GM19193 (cell line): ENCODE results near the gene OXNAD1.
A peak's percentile ranks its signal among the peaks of the same experiment; 100 is the strongest.

ENCODE experiments used
- POLR2A ChIP-seq: IDR thresholded peaks from 4 replicates; pipeline ENCODE4 v1.6.1; 2011; ENCODE audit not compliant: insufficient read depth, insufficient read length; ENCODE audit errors: extremely low read depth

The OXNAD1 gene

GRCh38 chr3:16301507-16301906 is 36.5 kb downstream of the OXNAD1 start:
- TF ChIP-seq POLR2A = no peak

GRCh38 chr3:16302082-16302631 is 37.1 kb downstream of the OXNAD1 start:
- TF ChIP-seq POLR2A = no peak

- no peak for TF ChIP-seq POLR2A
These were observed 38.1 kb downstream of the OXNAD1 start for GRCh38 chr3:16303037-16303575.

GRCh38 chr3:16304061-16305010 is 39.3 kb downstream of the OXNAD1 start:
- no peak for TF ChIP-seq POLR2A

- TF ChIP-seq POLR2A = peak; percentile 60
These were observed 40.1 kb downstream of the OXNAD1 start for GRCh38 chr3:16305111-16305541.

GRCh38 chr3:16307832-16308531 is 43.0 kb downstream of the OXNAD1 start:
- TF ChIP-seq POLR2A = peak; percentile 26

GRCh38 chr3:16308727-16309126 is 43.7 kb downstream of the OXNAD1 start:
- TF ChIP-seq POLR2A = no peak

- no peak for TF ChIP-seq POLR2A
These were observed 44.5 kb downstream of the OXNAD1 start for GRCh38 chr3:16309558-16309957.

- peak; percentile 27 for TF ChIP-seq POLR2A
These were observed 47.0 kb downstream of the OXNAD1 start for GRCh38 chr3:16311960-16312451.

- no peak for TF ChIP-seq POLR2A
These were observed 49.1 kb downstream of the OXNAD1 start for GRCh38 chr3:16313886-16314645.

GRCh38 chr3:16315623-16316022 is 50.6 kb downstream of the OXNAD1 start:
- TF ChIP-seq POLR2A = no peak

GRCh38 chr3:16316396-16316795 is 51.4 kb downstream of the OXNAD1 start:
- peak; percentile 40 for TF ChIP-seq POLR2A

- TF ChIP-seq POLR2A = peak; percentile 12
These were observed 52.0 kb downstream of the OXNAD1 start for GRCh38 chr3:16316847-16317560.

- TF ChIP-seq POLR2A = no peak
These were observed 52.5 kb downstream of the OXNAD1 start for GRCh38 chr3:16317561-16317945.
